Measurements from ENCODE around the gene UBC. TPM values are rescaled to one million over a fixed set of nuclear protein-coding genes. Genes with fewer than 3 reads are reported as not detected.

The UBC gene
- total and polyA plus RNA-seq, 2 of the 4 experiments (the other 2 are of a cell fraction): 2,042 to 4,320 TPM

DNA sequence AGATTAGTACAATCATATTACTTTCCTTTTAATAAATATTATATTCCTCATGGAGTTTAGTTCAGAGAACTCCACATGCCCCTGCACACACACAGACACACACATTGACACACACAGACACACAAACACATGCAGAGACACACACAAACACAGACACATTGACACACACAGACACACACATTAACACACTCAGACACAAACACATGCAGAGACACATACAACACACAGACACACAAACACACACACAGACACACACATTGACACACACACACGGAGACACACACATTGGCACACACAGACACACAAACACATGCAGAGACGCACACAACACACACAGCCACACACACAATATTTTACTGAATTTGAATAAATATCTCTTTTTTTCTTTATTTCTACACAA, 38.3 kb downstream of the UBC start:
- no peak overlapping the region for H4K8ac ChIP-seq (ENCODE audit: low read depth in 2 of 2, low read length in 2 of 2)
- no peaks in the 10 kb centered on the region for H3K36me3 ChIP-seq (ENCODE audit: control insufficient read depth, insufficient read depth, low read length)
- no peaks in the 10 kb centered on the region for H4K20me1 ChIP-seq (ENCODE audit: insufficient read depth, low read length)
- POLR2A ChIA-PET (ENCODE audit: unreplicated experiment): no interaction called here
- H3K56ac ChIP-seq (ENCODE audit: extremely low read depth, insufficient read depth, low read length): no peak overlapping the region
- 80% methylated on average over 1 of the region's 2 CpGs; no CpG with 5 or more reads in 1 of the 2 experiments for WGBS, 2 experiments (ENCODE audit: extremely low coverage in 2 of 2, insufficient read length in 1 of 2)
- H2AK9ac ChIP-seq (replicated peaks; ENCODE audit: low read depth, low read length, poor library complexity): no peak overlapping the region
- no peaks in the 10 kb centered on the region for H3K9me3 ChIP-seq (ENCODE audit: control insufficient read depth, insufficient read depth, low read length)
- DNase-seq (no peak), ATAC-seq (ENCODE audit: low read depth) (no peak)
- peaks cover 3% of the 10 kb centered on the region; the same call in 1 of the 2 replicates for H3K27me3 ChIP-seq (ENCODE audit: control insufficient read depth, insufficient read depth, low read length)
- H4K5ac ChIP-seq (ENCODE audit: low read depth, low read length): no peak overlapping the region
- H2BK5ac ChIP-seq (ENCODE audit: low read depth, low read length, poor library complexity, severe bottlenecking): peak overlapping the region; percentile 71
- H2BK120ac ChIP-seq (ENCODE audit: low read depth, low read length): no peak overlapping the region
- no peak overlapping the region for H3K4me3 ChIP-seq (ENCODE audit: insufficient read depth, low read depth, low read length)
- H4K91ac ChIP-seq (ENCODE audit: insufficient read depth, low read depth, low read length): no peak overlapping the region
- in situ Hi-C loops (cut with MboI; ENCODE audit: low sequenced_read_pairs): no loop called here
- no peak overlapping the region for H3K4me2 ChIP-seq (ENCODE audit: low read depth, low read length)
- H3K79me1 ChIP-seq (ENCODE audit: low read depth in 1 of 2, low read length in 2 of 2): no peaks in the 10 kb centered on the region
- H2BK20ac ChIP-seq (ENCODE audit: low read depth, low read length): no peak overlapping the region
- dilution Hi-C loops (cut with HindIII; ENCODE audit: low sequenced_read_pairs, unreplicated experiment): no loop called here
- no peak overlapping the region for H3K9ac ChIP-seq (ENCODE audit: low read depth, low read length)
- intact Hi-C loops (cut with micrococcal nuclease): no loop called here
- peak overlapping the region; percentile 22 for H3K14ac ChIP-seq (replicated peaks; ENCODE audit: low read depth, low read length)
- peak overlapping the region; percentile 32 for H2AFZ ChIP-seq (replicated peaks; ENCODE audit: low read length, poor library complexity)
- TF ChIP-seq RFX5 (IDR thresholded peaks at IDR 0.05; ENCODE audit: low read depth, low read length): no peak
- no peak for TF ChIP-seq FOS (IDR thresholded peaks at IDR 0.05; ENCODE audit: low read depth, low read length)
- no peak for TF ChIP-seq MAFK (IDR thresholded peaks at IDR 0.05; ENCODE audit: low read depth, low read length)
- TF ChIP-seq MXI1 (IDR thresholded peaks at IDR 0.05; ENCODE audit: borderline replicate concordance, low read depth, low read length): no peak
- no peak for TF ChIP-seq CEBPB (IDR thresholded peaks at IDR 0.05; ENCODE audit: low read depth, low read length)
- no peak for TF ChIP-seq BHLHE40 (IDR thresholded peaks at IDR 0.05; ENCODE audit: low read depth, low read length)
- TF ChIP-seq, protein P1, sequence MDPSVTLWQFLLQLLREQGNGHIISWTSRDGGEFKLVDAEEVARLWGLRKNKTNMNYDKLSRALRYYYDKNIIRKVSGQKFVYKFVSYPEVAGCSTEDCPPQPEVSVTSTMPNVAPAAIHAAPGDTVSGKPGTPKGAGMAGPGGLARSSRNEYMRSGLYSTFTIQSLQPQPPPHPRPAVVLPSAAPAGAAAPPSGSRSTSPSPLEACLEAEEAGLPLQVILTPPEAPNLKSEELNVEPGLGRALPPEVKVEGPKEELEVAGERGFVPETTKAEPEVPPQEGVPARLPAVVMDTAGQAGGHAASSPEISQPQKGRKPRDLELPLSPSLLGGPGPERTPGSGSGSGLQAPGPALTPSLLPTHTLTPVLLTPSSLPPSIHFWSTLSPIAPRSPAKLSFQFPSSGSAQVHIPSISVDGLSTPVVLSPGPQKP (IDR thresholded peaks at IDR 0.05; ENCODE audit: borderline replicate concordance, low read depth, low read length): no peak
- TF ChIP-seq CHD1 (IDR thresholded peaks at IDR 0.05; ENCODE audit: low read depth, low read length): no peak
- TF ChIP-seq MAZ (IDR thresholded peaks at IDR 0.05; ENCODE audit: borderline replicate concordance, low read depth, low read length): no peak
- TF ChIP-seq RAD21 (IDR thresholded peaks at IDR 0.05; ENCODE audit: low read length): no peak
- no peak for TF ChIP-seq SMC3 (IDR thresholded peaks at IDR 0.05; ENCODE audit: low read depth, low read length)
- TF ChIP-seq, protein P2, sequence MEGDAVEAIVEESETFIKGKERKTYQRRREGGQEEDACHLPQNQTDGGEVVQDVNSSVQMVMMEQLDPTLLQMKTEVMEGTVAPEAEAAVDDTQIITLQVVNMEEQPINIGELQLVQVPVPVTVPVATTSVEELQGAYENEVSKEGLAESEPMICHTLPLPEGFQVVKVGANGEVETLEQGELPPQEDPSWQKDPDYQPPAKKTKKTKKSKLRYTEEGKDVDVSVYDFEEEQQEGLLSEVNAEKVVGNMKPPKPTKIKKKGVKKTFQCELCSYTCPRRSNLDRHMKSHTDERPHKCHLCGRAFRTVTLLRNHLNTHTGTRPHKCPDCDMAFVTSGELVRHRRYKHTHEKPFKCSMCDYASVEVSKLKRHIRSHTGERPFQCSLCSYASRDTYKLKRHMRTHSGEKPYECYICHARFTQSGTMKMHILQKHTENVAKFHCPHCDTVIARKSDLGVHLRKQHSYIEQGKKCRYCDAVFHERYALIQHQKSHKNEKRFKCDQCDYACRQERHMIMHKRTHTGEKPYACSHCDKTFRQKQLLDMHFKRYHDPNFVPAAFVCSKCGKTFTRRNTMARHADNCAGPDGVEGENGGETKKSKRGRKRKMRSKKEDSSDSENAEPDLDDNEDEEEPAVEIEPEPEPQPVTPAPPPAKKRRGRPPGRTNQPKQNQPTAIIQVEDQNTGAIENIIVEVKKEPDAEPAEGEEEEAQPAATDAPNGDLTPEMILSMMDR (conservative IDR thresholded peaks at IDR 0.05; ENCODE audit: low read depth, low read length): no peak
- TF ChIP-seq POLR2A (IDR thresholded peaks at IDR 0.05; ENCODE audit: low read depth, low read length): no peak
- TF ChIP-seq RCOR1 (IDR thresholded peaks at IDR 0.05; ENCODE audit: insufficient replicate concordance, low read length): no peak
- TF ChIP-seq NFE2L2 (IDR thresholded peaks at IDR 0.05; ENCODE audit: low read depth, low read length): no peak
- TF ChIP-seq, protein P3, sequence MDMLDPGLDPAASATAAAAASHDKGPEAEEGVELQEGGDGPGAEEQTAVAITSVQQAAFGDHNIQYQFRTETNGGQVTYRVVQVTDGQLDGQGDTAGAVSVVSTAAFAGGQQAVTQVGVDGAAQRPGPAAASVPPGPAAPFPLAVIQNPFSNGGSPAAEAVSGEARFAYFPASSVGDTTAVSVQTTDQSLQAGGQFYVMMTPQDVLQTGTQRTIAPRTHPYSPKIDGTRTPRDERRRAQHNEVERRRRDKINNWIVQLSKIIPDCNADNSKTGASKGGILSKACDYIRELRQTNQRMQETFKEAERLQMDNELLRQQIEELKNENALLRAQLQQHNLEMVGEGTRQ (IDR thresholded peaks at IDR 0.05; ENCODE audit: low read depth, low read length): no peak
- peaks cover 5% of the 10 kb centered on the region; the same call in 1 of the 2 replicates for H3K4me1 ChIP-seq (ENCODE audit: control insufficient read depth, insufficient read depth, low read length)
- H3K23ac ChIP-seq (ENCODE audit: low read depth, low read length): peak overlapping the region; percentile 45; the same call in 1 of the 2 replicates
- no peak overlapping the region for H3K18ac ChIP-seq (ENCODE audit: low read depth, low read length)
- H3K27ac ChIP-seq (ENCODE audit: insufficient read depth, low read length): no peak overlapping the region
- H2BK15ac ChIP-seq (ENCODE audit: low read depth, low read length): peak overlapping the region; percentile 14; the same call in 1 of the 3 replicates
- peak overlapping the region; percentile 99 for H2AK5ac ChIP-seq (ENCODE audit: low read depth, low read length)
- CTCF ChIA-PET: no interaction called here
- H3K4ac ChIP-seq (ENCODE audit: low read depth, low read length): peak overlapping the region; percentile 54; the same call in 1 of the 2 replicates
- no TSS peak for BruUV-seq (replicated peaks)
- peaks cover 3% of the 10 kb centered on the region; the same call in 1 of the 2 replicates for H3K9me1 ChIP-seq (ENCODE audit: insufficient read depth, low read length)
